ENCODE results near the gene TRIM41.
A peak's percentile ranks its signal among the peaks of the same experiment; 100 is the strongest.

- TF ChIP-seq SIN3A (IDR thresholded peaks at IDR 0.05; ENCODE audit: borderline replicate concordance, insufficient read depth, low read length) (no peak; the same call in 1 of the 2 replicates), TAF1 (IDR thresholded peaks at IDR 0.05; ENCODE audit: borderline replicate concordance, insufficient read depth, low read length) (peak; percentile 99), POLR2AphosphoS5 (IDR thresholded peaks at IDR 0.05; ENCODE audit: low read depth, low read length) (peak; percentile 95), REST (IDR thresholded peaks at IDR 0.05; ENCODE audit: insufficient read depth in 1 of 2, low read depth in 2 of 2, low read length in 2 of 2) (0 out of 4 replicates have a peak, but pooled peaks have one; percentile 29 to 55), FOXP2 (optimal IDR thresholded peaks at IDR 0.05; ENCODE audit: borderline replicate concordance, extremely low read depth, extremely low read length, insufficient read depth) (peak; percentile 34)
Observed at GRCh38 chr5:181243564-181244343, 20.7 kb downstream of the TRIM41 start, which contains the start of gene RACK1.
